Activated T-helper 1 cell treated with Interleukin-2 at 50 U/mL for 16 hours (primary cell): Measurements from ENCODE around the gene EEFSEC.

Experiments used
- DNase-seq: peaks from one replicate; pipeline ENCODE4 v3.0.0-alpha.2; 2020; ENCODE audit warnings: low read depth

EEFSEC gene

DNA sequence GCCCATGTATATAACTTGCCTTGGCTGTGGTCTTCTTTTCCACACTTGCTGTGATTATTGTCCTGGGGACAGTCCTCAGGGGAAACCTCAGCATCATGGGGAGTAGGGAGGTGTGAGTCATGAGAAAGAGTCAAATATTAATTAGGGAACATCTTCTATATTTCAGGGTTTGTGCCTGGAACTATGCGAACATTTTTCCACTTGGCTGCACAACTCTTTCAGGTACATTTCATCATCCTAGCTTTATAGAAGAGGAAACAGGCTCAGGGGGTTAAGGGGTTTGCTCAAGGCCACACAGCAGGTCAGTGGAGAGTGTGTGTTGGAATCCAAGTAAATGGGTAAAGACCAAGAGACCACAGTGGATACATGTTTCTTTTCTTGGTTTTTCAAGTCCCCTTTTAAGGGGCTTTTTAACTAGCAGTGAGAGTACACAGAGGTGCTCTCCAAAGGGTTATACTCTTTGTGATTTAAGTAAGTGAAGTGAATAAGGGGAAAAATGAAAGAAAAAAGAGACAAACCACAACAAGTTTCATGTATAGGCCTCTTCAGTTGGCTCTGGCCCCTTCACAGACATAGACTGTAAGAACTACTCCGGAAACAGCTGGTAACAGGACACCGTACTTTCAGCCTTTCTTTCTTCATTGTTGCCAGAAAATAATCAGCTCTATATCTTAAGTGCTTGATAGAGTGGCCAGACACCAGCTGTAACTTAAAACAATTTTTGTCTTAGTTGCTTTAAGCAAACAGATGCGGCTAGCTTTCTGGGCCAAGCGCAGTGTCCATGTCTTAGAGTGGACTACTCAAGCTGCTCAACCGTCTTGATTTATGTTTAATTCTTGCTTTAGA is 64.6 kb downstream of the EEFSEC start:
- DNase-seq = no peak

DNA sequence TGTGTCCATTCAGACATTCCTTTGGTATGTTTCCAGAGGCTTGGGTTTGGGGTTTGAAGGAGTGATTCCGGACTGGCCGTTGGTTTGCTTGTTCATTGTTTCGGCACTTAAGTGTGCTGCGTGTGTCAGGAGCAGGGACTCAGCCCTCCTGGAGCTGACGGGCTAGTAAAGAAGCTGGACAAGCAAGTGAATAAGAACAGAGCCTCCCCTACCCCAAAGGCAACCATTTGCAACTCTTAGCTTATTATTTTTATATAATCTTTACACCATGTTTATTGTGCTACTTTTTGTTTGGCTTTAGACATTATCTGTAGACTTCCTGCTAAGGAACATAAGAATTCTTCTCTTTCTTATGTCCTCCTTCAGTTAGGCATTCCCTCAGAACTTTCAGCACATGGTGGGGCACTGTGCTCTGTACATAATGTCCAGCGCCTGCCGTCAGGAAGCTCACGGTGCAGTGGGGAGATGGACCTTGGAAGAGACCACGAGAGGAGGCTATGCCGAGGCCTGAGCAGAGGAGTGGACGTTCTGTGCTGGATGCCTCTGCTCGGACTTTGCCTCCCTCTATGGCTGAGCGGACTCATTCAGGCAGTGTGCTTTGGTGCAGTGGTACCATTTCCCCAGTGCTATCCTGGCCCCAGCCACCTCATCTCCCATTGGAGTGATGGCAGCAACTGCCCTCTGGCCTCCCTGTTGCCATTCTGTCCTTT is 65.4 kb downstream of the EEFSEC start:
- DNase-seq = no peak

DNA sequence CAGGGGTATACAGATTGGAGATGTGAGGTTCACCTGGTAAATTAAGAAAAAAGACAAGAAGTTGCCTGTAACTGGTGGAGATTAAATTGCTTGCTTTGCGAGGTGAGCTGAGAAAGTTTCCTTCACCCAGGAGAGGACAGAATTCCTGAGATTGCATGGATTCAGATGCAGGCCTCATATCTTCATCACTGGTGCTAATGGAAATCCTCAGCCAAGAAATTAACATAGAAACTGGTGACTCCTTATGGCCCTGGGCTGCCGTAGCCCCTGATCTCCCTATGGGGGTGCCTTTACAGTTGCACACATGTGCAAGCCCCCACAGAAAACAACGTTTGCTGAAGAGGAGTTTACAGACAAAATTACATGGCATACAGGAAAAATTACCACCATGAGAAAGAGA is 68.0 kb downstream of the EEFSEC start:
- DNase-seq = no peak

DNA sequence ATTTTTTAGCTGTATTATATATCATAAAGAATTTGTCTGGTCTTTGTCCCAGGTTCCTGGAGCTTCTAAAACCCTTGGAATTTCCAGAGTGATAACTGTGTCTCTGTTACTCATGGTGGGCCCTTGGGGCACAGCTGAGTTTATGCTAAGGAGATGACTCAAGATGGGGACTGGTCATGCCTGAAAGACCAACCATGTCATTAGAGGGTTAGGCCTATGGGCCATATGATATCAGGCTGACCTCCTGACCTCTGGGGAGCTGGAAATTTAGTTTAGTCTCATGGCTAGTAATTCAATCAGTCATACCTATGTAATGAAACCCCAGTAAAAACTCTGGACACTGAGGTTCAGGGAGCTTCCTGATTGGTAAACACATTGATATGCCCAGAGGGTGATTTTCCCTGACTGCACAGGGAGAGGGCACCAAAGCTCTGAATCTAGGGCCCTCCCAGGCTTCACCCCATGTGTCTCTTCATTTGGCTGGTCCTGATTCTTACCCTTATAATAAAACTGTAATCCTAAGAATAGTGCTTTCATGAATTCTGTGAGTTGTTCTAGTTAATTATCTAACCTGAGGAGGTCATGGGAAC is 69.6 kb downstream of the EEFSEC start:
- DNase-seq = no peak

DNA sequence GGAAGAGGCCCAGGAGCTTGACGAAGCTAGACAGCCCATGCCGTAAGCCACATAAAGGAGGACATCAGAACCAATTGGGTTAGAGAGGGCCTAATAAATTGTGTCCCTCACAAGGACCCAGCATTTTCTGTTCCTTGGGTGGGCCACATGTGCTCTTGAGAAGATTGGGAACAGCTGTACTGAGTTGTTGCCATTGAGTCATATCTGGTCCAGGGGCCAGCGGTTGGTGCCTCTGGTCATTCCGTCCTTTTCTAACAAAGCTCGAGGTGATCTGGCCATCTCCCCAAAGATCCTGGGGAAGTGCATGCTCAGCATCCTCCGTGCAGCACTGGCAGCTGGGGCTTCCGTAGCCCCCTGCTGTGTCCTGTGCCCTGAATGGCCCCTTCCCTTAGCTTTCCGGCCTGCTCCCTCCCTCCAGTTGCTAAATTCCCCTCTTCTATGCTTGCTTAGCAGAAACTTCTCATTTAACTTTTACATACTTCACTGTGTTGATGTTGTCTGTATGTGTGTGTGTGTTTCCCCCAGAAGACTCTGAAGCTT is 73.0 kb downstream of the EEFSEC start:
- DNase-seq = no peak

DNA sequence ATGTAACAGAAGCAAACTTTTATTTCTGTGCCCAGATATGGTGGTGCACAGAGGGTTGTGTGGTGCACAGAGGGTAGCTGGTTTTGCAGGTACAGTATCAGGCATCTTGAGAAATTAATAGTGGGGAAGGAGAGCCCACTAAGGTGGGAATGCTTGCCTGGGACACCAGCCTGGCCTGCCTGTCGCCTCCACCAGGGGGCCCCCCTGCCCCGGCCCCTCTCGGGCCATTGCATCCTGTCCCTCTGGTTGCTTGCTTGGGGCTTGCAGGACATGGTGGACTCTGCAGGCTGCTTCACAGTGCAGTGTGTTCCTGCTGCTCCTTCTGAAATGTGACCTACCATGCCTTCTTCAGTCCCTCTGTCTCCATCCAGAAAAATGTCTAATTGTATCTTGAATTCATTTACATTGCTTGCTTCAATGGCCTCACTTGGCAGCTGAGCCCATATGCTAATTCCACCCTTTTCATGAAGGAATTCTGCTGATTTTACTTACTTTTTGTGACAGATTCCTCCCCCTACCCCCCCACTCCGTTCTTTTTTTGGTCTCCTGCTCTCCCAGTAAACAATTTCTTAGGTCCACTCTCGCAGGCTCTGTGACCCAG is 73.6 kb downstream of the EEFSEC start:
- DNase-seq = no peak

DNA sequence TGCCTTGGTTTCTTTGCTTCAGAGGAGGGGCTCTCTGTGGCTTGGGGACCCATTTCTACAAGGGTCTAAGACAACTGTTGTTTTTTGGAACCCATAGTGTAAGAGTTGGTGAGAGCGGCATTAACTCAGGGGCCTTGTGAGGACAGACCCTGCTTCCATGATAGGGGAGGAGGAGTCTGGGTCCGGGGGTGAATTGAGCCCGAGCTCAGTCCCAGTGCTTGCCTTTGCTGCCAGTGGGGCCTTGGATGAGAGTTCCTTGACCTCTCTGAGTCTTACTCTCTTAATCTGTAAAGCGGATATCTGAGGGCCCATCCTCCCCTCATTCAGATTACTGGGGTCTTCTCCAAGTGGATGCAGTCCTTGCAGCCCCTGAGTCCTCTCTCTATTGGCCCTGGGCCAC is 74.2 kb downstream of the EEFSEC start:
- DNase-seq = no peak

DNA sequence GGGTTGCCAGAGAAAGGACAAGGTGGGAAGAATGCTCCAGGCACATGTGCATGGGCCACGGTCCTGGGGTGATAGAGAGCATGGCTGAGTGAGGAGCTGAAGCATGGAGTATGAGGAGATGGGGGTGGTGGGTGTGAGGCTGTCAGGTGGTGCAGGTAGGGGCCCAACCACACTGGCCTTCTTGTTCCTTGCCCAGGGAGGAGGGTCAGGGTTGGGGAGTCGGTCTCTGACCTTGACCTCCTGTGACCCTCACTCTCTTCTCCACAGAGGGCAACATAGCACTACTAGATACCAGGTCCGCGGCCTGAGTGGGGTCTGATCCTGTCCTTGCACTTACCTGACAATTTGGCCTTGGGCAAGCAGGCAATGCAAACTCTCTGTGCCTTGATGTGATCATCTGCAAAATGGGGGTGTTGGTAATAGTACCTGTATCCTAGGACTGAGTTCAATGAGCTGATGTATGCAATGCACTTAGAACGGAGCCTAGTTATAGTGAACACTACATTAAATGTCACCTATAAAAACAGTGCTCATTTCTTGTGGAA is 75.2 kb downstream of the EEFSEC start:
- no peak for DNase-seq

DNA sequence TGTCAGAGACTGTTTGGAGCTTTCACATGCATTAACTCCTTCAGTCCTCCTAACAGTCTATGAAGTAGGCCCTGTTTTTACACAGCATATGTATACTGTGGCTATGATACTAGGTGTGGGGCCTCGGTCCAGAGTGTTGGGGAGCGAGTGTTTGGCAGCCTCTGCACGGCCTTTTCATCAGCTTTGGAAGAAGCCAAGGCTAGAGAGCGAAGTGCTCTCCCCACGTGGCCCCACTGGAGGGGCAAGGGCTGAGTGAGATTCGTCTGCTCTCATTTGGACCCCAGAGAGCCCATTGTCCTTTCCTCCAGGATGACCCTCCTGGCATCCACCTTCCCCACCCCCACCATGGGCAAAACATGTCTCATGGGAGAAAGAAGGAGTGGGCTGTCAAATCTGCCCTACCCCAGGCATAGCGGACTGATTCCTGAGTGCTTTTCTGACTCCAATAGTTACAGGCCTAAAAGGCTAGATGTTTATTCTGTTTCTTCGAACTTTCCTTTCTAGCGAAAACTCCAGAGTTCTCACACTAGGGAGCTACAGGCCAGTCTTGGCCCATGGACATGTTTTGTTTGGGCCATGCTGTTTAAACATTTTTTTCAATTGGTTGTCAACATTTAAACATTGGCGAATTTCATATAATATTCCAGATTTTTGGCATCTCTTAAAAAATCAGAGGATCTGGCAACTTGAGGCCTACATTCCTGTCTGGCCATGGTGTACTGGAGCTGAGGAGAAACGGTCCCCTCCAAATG is 76.0 kb downstream of the EEFSEC start:
- no peak for DNase-seq

DNA sequence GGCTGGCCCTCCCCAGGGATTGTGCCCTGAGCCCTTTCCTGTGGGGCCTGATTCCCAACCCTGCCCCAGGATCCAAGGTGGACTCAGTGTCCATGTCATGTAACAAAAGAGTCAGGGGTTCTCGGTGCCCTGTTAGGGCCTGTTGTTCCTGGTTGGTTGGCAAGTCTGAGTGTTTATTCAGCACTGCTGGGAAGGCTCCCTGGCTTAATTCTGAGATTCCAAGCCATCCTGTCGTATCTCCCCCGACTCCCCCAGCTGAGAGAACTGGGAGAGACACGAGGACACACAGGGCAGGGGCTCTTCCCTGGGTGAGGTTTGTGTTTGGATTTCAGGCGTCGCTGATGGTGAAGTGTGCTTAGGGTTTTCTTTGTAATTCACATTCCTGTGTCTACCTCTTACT is 78.3 kb downstream of the EEFSEC start:
- no peak for DNase-seq

DNA sequence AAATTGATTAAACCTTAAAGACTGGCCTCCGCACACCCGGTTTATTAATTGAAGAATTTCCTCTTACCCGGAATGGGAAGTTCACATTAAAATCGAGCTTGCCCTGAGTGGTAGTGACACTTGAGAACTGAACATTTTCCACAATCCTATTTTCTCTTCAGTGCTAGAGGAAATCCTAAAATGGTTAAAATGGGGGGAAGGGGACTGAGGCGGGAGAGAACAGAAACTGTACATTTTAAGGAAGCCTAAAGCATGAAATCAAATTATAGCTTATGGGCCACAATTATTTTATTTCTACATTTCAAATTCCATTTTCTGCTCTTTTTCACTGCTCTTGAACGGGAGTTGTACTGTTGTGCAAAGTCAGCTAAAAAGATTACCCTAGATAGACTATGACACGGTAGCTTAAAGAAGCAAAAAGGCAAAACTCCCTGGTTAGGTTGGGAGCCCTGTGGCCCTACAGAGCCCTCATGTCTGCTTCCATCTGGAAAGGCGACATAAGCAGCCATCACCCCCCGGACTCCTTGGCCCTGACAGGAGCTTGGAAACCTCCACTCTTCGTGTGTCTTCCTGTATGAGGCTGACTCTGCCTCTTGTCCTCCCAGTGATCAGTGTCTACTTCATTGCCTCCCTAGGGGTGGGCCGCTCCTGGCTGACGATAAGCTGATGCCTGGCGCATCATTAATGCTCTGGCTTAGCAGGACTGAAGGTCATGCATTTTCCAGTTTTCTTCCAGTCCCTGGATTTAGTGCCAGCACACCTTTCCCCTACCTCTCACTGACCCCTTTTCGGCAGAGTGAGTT is 79.3 kb downstream of the EEFSEC start:
- no peak for DNase-seq

DNA sequence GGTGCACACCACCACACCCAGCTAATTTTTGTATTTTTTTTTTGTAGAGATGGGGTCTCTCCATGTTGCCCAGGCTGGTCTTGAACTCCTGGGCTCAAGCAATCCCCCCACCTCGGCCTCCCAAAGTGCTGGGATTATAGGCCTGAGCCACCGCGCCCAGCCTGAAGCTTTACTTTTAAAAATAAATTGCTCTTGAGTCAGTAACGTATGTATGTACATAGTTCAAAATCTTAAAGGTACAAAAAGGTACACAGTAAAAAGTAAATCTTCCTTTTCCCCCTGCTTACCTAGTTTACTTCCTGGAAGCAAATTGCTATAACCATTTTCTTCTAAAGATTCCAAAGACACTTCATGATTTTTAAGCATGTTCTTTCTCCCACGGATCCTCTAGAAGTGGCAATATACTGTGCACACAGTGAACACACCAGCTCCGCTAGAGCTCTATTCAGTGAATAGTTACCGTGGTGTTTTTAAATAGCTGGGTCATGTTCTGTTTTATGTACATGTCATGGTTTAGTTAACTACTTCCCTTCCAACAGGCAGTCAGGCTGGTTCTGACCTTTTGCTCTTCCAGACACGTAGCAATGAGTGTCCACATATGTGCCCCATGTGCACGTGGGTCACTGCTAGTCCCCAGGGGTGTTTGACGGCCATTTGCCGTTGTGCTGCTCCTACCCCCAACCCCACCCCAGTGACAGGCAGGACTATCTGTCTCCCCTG is 82.1 kb downstream of the EEFSEC start:
- no peak for DNase-seq

DNA sequence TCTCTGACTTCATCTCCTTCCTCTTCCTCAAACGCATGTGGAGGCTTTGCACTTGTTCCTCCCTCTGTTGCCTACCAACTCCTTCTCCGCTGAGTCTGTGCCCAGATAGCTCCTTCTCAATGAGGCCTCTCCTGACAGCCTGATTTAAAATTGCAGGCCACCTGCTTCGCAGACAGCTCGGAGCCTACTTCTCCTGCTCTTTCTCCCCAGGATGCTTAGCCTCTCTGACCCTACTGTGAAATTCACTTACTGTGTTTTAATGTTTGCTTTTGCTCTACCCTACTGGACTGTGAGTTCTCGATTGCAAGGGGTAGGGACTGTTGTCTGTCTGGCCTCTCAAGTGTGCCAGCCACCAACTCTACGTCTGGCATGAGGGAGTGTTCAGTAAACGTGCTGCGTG is 83.4 kb downstream of the EEFSEC start:
- no peak for DNase-seq

DNA sequence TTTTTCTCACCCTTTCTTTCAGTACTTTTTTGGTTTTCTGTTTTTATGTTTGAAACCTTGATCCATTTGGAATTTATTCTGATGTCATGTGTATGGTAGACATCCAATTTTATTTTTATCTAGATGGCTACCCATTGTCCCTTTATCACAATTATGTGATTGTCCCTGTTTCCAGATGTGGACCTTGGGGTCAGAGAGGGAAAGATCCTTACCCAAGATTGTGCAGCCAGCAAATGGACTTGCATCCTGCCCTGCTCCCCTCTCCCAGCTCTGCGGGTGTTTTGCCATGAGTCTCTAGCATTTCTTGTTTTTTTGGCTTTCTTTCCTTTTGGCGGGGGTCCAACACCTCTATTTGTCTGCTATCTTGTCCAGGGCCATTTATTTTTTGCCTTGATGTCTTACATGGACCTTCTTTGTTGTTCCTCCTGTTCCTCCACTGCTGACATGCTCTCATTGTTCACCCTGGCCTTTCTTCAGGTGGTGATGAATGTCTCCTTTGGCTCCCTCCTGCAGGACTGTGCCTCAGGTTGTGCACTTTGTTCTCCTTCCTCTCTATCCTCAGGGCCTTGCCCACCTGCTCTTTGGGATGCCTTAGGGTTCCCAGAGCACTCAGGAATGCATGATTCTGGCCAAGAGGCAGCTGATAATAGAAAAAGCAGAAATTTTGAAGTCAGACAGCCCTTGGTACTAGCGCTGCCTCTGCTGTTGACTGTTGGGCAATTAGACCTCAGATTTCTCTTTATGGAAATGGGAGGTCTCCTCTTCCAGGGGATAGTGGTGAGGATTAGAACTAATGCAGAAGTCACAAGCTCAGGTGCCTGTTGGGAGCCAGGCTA is 84.3 kb downstream of the EEFSEC start:
- DNase-seq = no peak

DNA sequence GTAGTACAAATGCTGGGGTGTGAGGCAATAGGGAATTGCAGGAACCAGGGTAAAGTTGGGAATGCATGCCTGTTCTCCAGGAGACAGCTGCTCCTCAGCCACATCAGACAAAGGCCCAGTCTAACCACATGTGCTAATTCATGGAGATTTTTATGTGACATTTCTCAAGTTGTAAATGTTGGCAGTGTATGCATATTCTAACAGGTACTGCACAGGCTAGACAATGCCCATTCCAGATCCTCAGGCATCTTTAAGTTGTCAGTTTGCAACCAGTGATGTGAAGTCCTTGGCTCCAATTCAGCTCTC is 84.9 kb downstream of the EEFSEC start:
- DNase-seq = no peak

DNA sequence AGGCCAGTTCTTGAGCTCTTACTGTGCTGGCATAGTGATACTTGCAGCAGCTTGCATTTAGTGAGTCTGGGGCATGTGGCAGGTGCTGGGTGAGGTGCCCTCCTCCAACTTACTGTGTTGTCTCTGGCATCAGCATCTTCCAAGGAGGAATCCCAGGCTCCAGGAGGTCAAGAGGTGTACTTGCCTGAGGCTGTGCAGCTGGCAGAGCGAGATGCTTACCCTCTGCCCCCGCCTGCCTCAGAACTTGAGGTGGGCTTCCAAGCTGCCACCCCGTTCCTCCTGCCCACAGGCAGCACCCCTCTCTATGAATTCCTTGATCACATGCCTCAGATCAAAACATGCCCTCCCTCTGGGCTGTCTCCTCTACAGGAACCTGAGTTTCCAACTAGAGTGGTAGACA is 86.0 kb downstream of the EEFSEC start:
- no peak for DNase-seq

DNA sequence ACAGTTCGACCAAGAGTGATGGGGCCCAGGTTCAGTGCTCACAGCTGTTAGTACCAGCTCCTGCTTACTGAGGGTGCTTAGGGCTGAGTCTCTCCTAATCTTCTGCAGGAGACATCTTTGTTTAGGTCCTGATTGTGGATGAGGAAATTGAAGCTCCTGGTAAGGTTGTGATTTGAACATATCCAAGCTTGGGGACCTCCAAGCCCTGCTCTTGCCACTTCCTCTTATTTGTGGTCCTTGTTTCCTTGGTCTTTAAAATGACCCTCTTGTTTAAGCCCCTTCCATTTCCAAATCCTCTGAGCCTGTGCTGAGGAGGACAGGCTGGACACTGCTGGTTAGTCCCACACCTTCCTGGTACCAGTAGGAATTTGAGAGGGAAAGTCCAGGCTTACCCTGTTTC is 87.0 kb downstream of the EEFSEC start:
- DNase-seq = no peak

DNA sequence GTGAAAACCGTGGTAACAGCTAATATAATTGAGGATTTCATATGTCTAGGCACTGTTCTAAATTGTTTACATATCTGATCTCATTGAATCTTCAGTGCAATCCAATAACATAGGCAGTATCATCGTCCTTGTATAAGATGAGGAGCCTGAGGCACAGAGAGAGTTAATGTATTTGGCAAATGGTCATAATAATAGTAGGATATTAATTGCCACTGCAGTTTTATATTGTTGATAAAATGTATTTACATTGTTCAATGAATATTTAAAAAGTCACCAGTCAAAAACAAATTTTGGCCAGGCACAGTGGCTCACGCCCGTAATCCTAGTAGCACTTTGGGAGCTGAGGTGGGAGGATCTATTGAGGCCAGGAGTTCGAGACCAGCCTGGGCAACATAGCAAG is 88.5 kb downstream of the EEFSEC start:
- DNase-seq = no peak
